GM23338 (cell line): ENCODE measurements around the gene ATP4A. TPM values are rescaled to one million over a fixed set of nuclear protein-coding genes. Genes with fewer than 3 reads are reported as not detected.

Source experiments
- ATAC-seq: fragments of 200-7000 bp; cut with Tn5 transposase; 3 replicates; pipeline ENCODE4 v1.9.1; 2020
- DNase-seq: peaks from one replicate; pipeline ENCODE4 v3.0.0-alpha.2; 2015; ENCODE audit warnings: low spot score
- H2AFZ ChIP-seq: fragments of 200-600 bp; sonication (generic); 2 replicates; pipeline ENCODE4 v1.8.0; 2016; ENCODE audit warnings: antibody characterized with exemption, mild to moderate bottlenecking, moderate library complexity
- H3F3A ChIP-seq: fragments of 200-600 bp; sonication (generic); replicated peaks from 2 replicates; pipeline ENCODE4 v1.8.0; 2017; ENCODE audit warnings: antibody characterized with exemption, mixed run types, low read depth
- H3K27ac ChIP-seq: fragments of 200-600 bp; sonication (generic); 2 replicates; pipeline ENCODE4 v1.6.1; 2016; ENCODE audit warnings: low read depth
- H3K27me3 ChIP-seq: fragments of 200-600 bp; sonication (generic); 2 replicates; pipeline ENCODE4 v1.8.0; 2016; ENCODE audit warnings: mild to moderate bottlenecking, mixed run types, moderate library complexity; ENCODE audit not compliant: insufficient read depth
- H3K36me3 ChIP-seq: fragments of 200-600 bp; sonication (generic); 2 replicates; pipeline ENCODE4 v1.8.0; 2016; ENCODE audit warnings: mild to moderate bottlenecking; ENCODE audit not compliant: insufficient read depth
- H3K4me1 ChIP-seq: fragments of 200-600 bp; sonication (generic); 2 replicates; pipeline ENCODE4 v1.8.0; 2016; ENCODE audit warnings: mild to moderate bottlenecking, moderate library complexity; ENCODE audit not compliant: insufficient read depth
- H3K4me2 ChIP-seq: fragments of 200-600 bp; sonication (generic); 2 replicates; pipeline ENCODE4 v1.7.1; 2017; ENCODE audit warnings: mixed run types
- H3K4me3 ChIP-seq: fragments of 200-600 bp; sonication (generic); 2 replicates; pipeline ENCODE4 v1.6.1; 2016; ENCODE audit warnings: mixed run types
- H3K79me2 ChIP-seq: fragments of 200-600 bp; sonication (generic); replicated peaks from 2 replicates; pipeline ENCODE4 v1.8.0; 2017; ENCODE audit warnings: mild to moderate bottlenecking; ENCODE audit not compliant: insufficient read depth
- H3K9me2 ChIP-seq: fragments of 200-600 bp; sonication (generic); 2 replicates; pipeline ENCODE4 v1.8.0; 2017; ENCODE audit not compliant: insufficient read depth
- H4K20me1 ChIP-seq: fragments of 200-600 bp; sonication (generic); replicated peaks from 2 replicates; pipeline ENCODE4 v1.8.0; 2017; ENCODE audit warnings: mild to moderate bottlenecking; ENCODE audit not compliant: insufficient read depth
- H3K27ac Mint-ChIP-seq: 2 replicates; pipeline ENCODE4 v1.8.0; 2020; ENCODE audit warnings: inconsistent platforms, mild to moderate bottlenecking, moderate library complexity, mixed read lengths
- H3K27me3 Mint-ChIP-seq: 3 replicates; pipeline ENCODE4 v1.8.0; 2022; ENCODE audit warnings: low read depth, mild to moderate bottlenecking, moderate library complexity, mixed read lengths, inconsistent platforms; ENCODE audit not compliant: insufficient read depth, poor library complexity
- H3K36me3 Mint-ChIP-seq: 3 replicates; pipeline ENCODE4 v1.8.0; 2021; ENCODE audit warnings: low read depth, mild to moderate bottlenecking, inconsistent platforms, moderate library complexity, mixed read lengths
- H3K4me1 Mint-ChIP-seq: 3 replicates; pipeline ENCODE4 v1.8.0; 2020; ENCODE audit warnings: mild to moderate bottlenecking, inconsistent platforms, mixed read lengths
- H3K4me3 Mint-ChIP-seq: 3 replicates; pipeline ENCODE4 v1.8.0; 2021; ENCODE audit warnings: moderate library complexity, mild to moderate bottlenecking, inconsistent platforms, mixed read lengths
- H3K9me3 Mint-ChIP-seq: 3 replicates; pipeline ENCODE4 v1.8.0; 2020; ENCODE audit warnings: moderate library complexity, mild to moderate bottlenecking, inconsistent platforms, mixed read lengths
- CREB1 ChIP-seq: fragments of 250-450 bp; sonication (Bioruptor Pico); IDR thresholded peaks from 2 replicates; pipeline ENCODE4 v1.5.0; 2020; ENCODE audit warnings: low read depth, mild to moderate bottlenecking, moderate library complexity
- EZH2 ChIP-seq: fragments of 200-600 bp; sonication (generic); IDR thresholded peaks from one replicate; pipeline ENCODE4 v1.8.0; 2017; ENCODE audit warnings: antibody characterized with exemption, mild to moderate bottlenecking, low read depth; ENCODE audit not compliant: unreplicated experiment
- JUNB ChIP-seq: IDR thresholded peaks from one replicate; pipeline ENCODE4 v1.6.1; 2016; ENCODE audit warnings: antibody characterized with exemption; ENCODE audit not compliant: unreplicated experiment
- NANOG ChIP-seq: IDR thresholded peaks from 2 replicates; pipeline ENCODE4 v1.6.1; 2016; ENCODE audit warnings: antibody characterized with exemption, borderline replicate concordance
- POLR2AphosphoS5 ChIP-seq: IDR thresholded peaks from 2 replicates; pipeline ENCODE4 v1.6.1; 2016; ENCODE audit warnings: antibody characterized with exemption, low read depth
- STAT1 ChIP-seq: IDR thresholded peaks from one replicate; pipeline ENCODE4 v1.6.1; 2016; ENCODE audit warnings: antibody characterized with exemption; ENCODE audit not compliant: unreplicated experiment
- ZNF114 ChIP-seq: fragments of 250-450 bp; sonication (Bioruptor Pico); IDR thresholded peaks from 2 replicates; pipeline ENCODE4 v1.5.0; 2020; ENCODE audit warnings: mild to moderate bottlenecking, moderate library complexity
- ZNF331 ChIP-seq: fragments of 250-450 bp; sonication (Bioruptor Pico); IDR thresholded peaks from 2 replicates; pipeline ENCODE4 v1.5.0; 2020; ENCODE audit warnings: low read depth, mild to moderate bottlenecking, moderate library complexity
- ZNF462 ChIP-seq: fragments of 250-450 bp; sonication (Bioruptor Pico); IDR thresholded peaks from 2 replicates; pipeline ENCODE4 v1.5.0; 2020; ENCODE audit warnings: mild to moderate bottlenecking, moderate library complexity
- polyA plus RNA-seq: library from polyadenylated mRNA; unstranded; fragments of >200 nt; fragmentation: Nextera tagmentation; extraction: Ambion mirVana; gene quantifications from 2 replicates; pipeline ENCODE4 v1.2.1, GENCODE V29; 2016
- total RNA-seq: library from RNA; depleted of rRNA; stranded (reverse); fragments of >200 nt; shearing (Covaris generic); gene quantifications from 2 replicates; pipeline ENCODE4 v1.2.3, GENCODE V29; 2014
- TF ChIP-seq, protein P1 (sequence below), 2 experiments: fragments of 200-600 bp in 1 of 2; sonication (generic) in 1 of 2; conservative IDR thresholded peaks; 2 replicates each; pipeline versions ENCODE4 v1.5.1 to v1.6.1; 2016 to 2017; ENCODE audit warnings: antibody characterized with exemption in 2 of 2, low read depth in 2 of 2, mild to moderate bottlenecking in 2 of 2, moderate library complexity in 1 of 2

ATP4A gene
- total and polyA plus RNA-seq, 2 experiments from 2014 or later, result 0.61 to 0.63 TPM

- Histone ChIP-seq H3K4me1 (no peaks in the 10 kb centered on the region), H3K27me3 (no peaks in the 10 kb centered on the region), H3F3A (no peaks in the 10 kb centered on the region), H3K79me2 (no peaks in the 10 kb centered on the region), H3K9me2 (no peaks in the 10 kb centered on the region), H3K27ac (no peak overlapping the region), H3K4me2 (no peak overlapping the region), H4K20me1 (no peaks in the 10 kb centered on the region), H3K4me3 (no peak overlapping the region), H3K36me3 (no peaks in the 10 kb centered on the region), H2AFZ (no peak overlapping the region)
- Mint-ChIP-seq H3K27me3 (peaks cover 1% of the 10 kb centered on the region), H3K36me3 (no peaks in the 10 kb centered on the region), H3K27ac (no peak overlapping the region), H3K9me3 (no peaks in the 10 kb centered on the region), H3K4me3 (no peak overlapping the region), H3K4me1 (peaks cover 14% of the 10 kb centered on the region; the same call in 2 of the 3 replicates)
- no peak for DNase-seq
- no peak for ATAC-seq
- TF ChIP-seq ZNF462 (CRISPR knock-in tag) (no peak), NANOG (no peak)
Observed at GRCh38 chr19:35566738-35567137, 3.3 kb upstream of the ATP4A start.

DNA sequence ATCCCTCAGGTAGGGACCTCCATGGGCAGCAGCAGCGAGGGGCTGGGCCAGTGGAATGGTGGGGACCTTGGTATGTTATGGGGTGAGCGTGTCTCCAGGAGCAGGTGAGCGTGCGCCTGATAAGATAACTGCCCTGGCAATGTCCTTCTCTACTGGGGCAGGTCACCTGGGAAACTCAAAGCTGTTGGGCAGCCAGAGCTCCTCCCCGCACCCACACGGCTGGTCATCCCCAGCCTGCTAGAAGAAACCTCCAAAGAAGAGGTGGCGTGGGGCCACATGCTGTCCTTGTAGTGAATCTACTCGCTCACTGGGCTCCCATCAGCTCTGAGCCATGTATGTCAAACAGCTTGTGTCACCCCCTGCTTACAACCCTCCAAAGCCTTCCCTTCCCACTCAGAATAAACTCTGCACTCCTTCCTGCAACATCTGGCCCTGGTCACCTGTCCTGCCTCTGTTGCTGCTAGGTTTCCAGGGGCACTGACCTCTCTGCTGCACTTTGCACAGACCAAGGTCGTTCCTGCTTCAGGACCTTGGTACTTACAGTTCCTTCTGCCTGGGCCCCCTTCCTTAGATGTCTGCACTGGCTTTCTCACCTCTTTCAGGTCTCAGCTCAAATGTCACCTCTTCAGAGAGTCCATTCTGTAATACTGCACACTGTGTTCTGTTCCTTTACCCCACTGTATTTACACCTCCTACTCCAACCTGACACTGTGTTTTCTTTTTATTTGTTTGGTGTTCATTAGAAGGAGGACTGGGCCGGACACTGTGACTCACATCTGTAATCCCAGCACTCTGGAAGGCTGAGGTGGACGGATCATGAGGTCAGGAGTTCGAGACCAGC is 1.8 kb upstream of the ATP4A start:
- Mint-ChIP-seq H3K36me3 (no peaks in the 10 kb centered on the region; the same call in 2 of the 3 replicates), H3K27me3 (peaks cover 8% of the 10 kb centered on the region), H3K4me1 (peaks cover 8% of the 10 kb centered on the region), H3K27ac (no peak overlapping the region), H3K9me3 (no peaks in the 10 kb centered on the region), H3K4me3 (no peak overlapping the region)
- no peaks in the 10 kb centered on the region for H3F3A ChIP-seq
- H3K36me3 ChIP-seq, result no peaks in the 10 kb centered on the region
- H3K9me2 ChIP-seq, result no peaks in the 10 kb centered on the region
- H3K4me2 ChIP-seq, result no peak overlapping the region
- H2AFZ ChIP-seq, result no peak overlapping the region
- H3K27me3 ChIP-seq, result no peaks in the 10 kb centered on the region
- no peak overlapping the region for H3K4me3 ChIP-seq
- H3K4me1 ChIP-seq, result no peaks in the 10 kb centered on the region
- H3K27ac ChIP-seq, result no peak overlapping the region
- H3K79me2 ChIP-seq, result no peaks in the 10 kb centered on the region
- DNase-seq (no peak), ATAC-seq (no peak)
- H4K20me1 ChIP-seq, result no peaks in the 10 kb centered on the region
- TF ChIP-seq, protein P1, sequence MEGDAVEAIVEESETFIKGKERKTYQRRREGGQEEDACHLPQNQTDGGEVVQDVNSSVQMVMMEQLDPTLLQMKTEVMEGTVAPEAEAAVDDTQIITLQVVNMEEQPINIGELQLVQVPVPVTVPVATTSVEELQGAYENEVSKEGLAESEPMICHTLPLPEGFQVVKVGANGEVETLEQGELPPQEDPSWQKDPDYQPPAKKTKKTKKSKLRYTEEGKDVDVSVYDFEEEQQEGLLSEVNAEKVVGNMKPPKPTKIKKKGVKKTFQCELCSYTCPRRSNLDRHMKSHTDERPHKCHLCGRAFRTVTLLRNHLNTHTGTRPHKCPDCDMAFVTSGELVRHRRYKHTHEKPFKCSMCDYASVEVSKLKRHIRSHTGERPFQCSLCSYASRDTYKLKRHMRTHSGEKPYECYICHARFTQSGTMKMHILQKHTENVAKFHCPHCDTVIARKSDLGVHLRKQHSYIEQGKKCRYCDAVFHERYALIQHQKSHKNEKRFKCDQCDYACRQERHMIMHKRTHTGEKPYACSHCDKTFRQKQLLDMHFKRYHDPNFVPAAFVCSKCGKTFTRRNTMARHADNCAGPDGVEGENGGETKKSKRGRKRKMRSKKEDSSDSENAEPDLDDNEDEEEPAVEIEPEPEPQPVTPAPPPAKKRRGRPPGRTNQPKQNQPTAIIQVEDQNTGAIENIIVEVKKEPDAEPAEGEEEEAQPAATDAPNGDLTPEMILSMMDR (conservative IDR thresholded peaks at IDR 0.05; ENCODE audit: low read depth in 2 of 2), result no peak
- no peak for TF ChIP-seq NANOG
- no peak for TF ChIP-seq STAT1
- no peak for TF ChIP-seq ZNF331 (CRISPR knock-in tag)
- TF ChIP-seq ZNF114 (CRISPR knock-in tag), result no peak
- no peak for TF ChIP-seq POLR2AphosphoS5
- no peak for TF ChIP-seq JUNB
- no peak for TF ChIP-seq EZH2
- no peak for TF ChIP-seq CREB1 (CRISPR knock-in tag)
